GM18502 (cell line): ENCODE measurements around the gene DRAM2.

Experiments
- ATAC-seq: cut with Tn5 transposase; IDR thresholded peaks from one replicate; pipeline ENCODE4 v1.9.1; 2021; ENCODE audit warnings: mild to moderate bottlenecking; ENCODE audit not compliant: unreplicated experiment, poor library complexity

DRAM2 gene

GRCh38 chr1:111139956-111140679 is at the start of gene DRAM2, which contains the start of gene CEPT1:
TSS of gene DRAM2 (minus strand) at chr1:111140093. CDS start at chr1:111131554, 8,539 bp downstream.
TSS of gene CEPT1 (plus strand) at chr1:111140223. CDS start at chr1:111147715, 7,492 bp downstream.
- ATAC-seq = peak; percentile 62

GRCh38 chr1:111184663-111185062 is 44.8 kb upstream of the DRAM2 start:
- ATAC-seq = no peak

- no peak for ATAC-seq
Measured at GRCh38 chr1:111183308-111184069, 43.6 kb upstream of the DRAM2 start.

- no peak for ATAC-seq
Measured at GRCh38 chr1:111182052-111182451, 42.2 kb upstream of the DRAM2 start.

GRCh38 chr1:111179968-111180533 is 40.2 kb upstream of the DRAM2 start:
- no peak for ATAC-seq

- no peak for ATAC-seq
Measured at GRCh38 chr1:111176678-111177077, 36.8 kb upstream of the DRAM2 start.

- ATAC-seq = no peak
Measured at GRCh38 chr1:111175349-111175748, 35.5 kb upstream of the DRAM2 start.

- ATAC-seq = no peak
Measured at GRCh38 chr1:111174070-111174469, 34.2 kb upstream of the DRAM2 start.

- no peak for ATAC-seq
Measured at GRCh38 chr1:111172463-111172862, 32.6 kb upstream of the DRAM2 start.

GRCh38 chr1:111164151-111164550 is 24.3 kb upstream of the DRAM2 start:
- no peak for ATAC-seq

GRCh38 chr1:111163363-111163762 is 23.5 kb upstream of the DRAM2 start:
- no peak for ATAC-seq

GRCh38 chr1:111162488-111162880 is 22.6 kb upstream of the DRAM2 start:
- ATAC-seq = no peak

GRCh38 chr1:111161843-111162487 is 22.1 kb upstream of the DRAM2 start:
- no peak for ATAC-seq

- ATAC-seq = no peak
Measured at GRCh38 chr1:111157431-111157830, 17.5 kb upstream of the DRAM2 start.

GRCh38 chr1:111154021-111154999 is 14.4 kb upstream of the DRAM2 start:
- ATAC-seq = no peak

GRCh38 chr1:111151838-111152237 is 11.9 kb upstream of the DRAM2 start:
- ATAC-seq = no peak

GRCh38 chr1:111148376-111148881 is 8.5 kb upstream of the DRAM2 start:
- peak; percentile 57 for ATAC-seq

GRCh38 chr1:111147948-111148347 is 8.1 kb upstream of the DRAM2 start:
- no peak for ATAC-seq

GRCh38 chr1:111145963-111146768 is 6.3 kb upstream of the DRAM2 start:
- no peak for ATAC-seq
